Astrocyte (in vitro differentiated cells and primary cell): ENCODE measurements around the gene PRSS53.

Source experiments
- EZH2 ChIP-seq: IDR thresholded peaks from 2 replicates; pipeline ENCODE4 v1.6.1; 2012; ENCODE audit warnings: mild to moderate bottlenecking, low read length, inconsistent platforms; ENCODE audit not compliant: insufficient read depth
- TF ChIP-seq, protein P1 (sequence below): IDR thresholded peaks from 2 replicates; pipeline ENCODE4 v1.5.1; 2011; ENCODE audit warnings: low read depth, mild to moderate bottlenecking, inconsistent platforms, low read length, moderate library complexity; ENCODE audit not compliant: insufficient read depth

GRCh38 chr16:31081428-31082351, 7.1 kb downstream of the PRSS53 start:
- TF ChIP-seq EZH2: no peak
- TF ChIP-seq, protein P1, sequence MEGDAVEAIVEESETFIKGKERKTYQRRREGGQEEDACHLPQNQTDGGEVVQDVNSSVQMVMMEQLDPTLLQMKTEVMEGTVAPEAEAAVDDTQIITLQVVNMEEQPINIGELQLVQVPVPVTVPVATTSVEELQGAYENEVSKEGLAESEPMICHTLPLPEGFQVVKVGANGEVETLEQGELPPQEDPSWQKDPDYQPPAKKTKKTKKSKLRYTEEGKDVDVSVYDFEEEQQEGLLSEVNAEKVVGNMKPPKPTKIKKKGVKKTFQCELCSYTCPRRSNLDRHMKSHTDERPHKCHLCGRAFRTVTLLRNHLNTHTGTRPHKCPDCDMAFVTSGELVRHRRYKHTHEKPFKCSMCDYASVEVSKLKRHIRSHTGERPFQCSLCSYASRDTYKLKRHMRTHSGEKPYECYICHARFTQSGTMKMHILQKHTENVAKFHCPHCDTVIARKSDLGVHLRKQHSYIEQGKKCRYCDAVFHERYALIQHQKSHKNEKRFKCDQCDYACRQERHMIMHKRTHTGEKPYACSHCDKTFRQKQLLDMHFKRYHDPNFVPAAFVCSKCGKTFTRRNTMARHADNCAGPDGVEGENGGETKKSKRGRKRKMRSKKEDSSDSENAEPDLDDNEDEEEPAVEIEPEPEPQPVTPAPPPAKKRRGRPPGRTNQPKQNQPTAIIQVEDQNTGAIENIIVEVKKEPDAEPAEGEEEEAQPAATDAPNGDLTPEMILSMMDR: no peak
